Activated CD8-positive, alpha-beta memory T cell treated with anti-CD3 and anti-CD28 coated beads, Interleukin-2, amount 10 ng/mL, durations not matched to agents 7 days and 5 days (primary cell): ENCODE measurements around the gene WNT5A. TPM values are rescaled to one million over a fixed set of nuclear protein-coding genes. Genes with fewer than 3 reads are reported as not detected.

Source experiments
- ATAC-seq: fragments of 150-1000 bp; cut with Tn5 transposase; one replicate; pipeline ENCODE4 v1.10.0; 2021; ENCODE audit warnings: moderate library complexity
- CTCF ChIA-PET: fragments of 350-600 bp; sonication (Branson Sonifier 250); formaldehyde crosslinking; loops from one replicate; lab custom pipeline; 2021; ENCODE audit warnings: antibody characterized with exemption; lab: Charles Lee
- DNase-seq: peaks from one replicate; pipeline ENCODE4 v3.0.0-alpha.2; 2020
- H3K27ac Mint-ChIP-seq: one replicate; pipeline ENCODE4 v1.8.0; 2021; ENCODE audit warnings: mild to moderate bottlenecking, mixed read lengths
- H3K27me3 Mint-ChIP-seq: one replicate; pipeline ENCODE4 v1.8.0; 2021; ENCODE audit warnings: mixed read lengths
- H3K36me3 Mint-ChIP-seq: one replicate; pipeline ENCODE4 v1.8.0; 2021; ENCODE audit warnings: mild to moderate bottlenecking, mixed read lengths
- H3K4me1 Mint-ChIP-seq: one replicate; pipeline ENCODE4 v1.8.0; 2021; ENCODE audit warnings: mixed read lengths
- H3K4me3 Mint-ChIP-seq: one replicate; pipeline ENCODE4 v1.8.0; 2021; ENCODE audit warnings: mild to moderate bottlenecking, moderate library complexity, mixed read lengths
- H3K9me3 Mint-ChIP-seq: one replicate; pipeline ENCODE4 v1.8.0; 2022; ENCODE audit warnings: low read depth, mixed read lengths
- total RNA-seq, 2 experiments: library from RNA; stranded (reverse); gene quantifications; one replicate each; pipeline ENCODE4 v1.2.3, GENCODE V29; 2021

WNT5A gene
- total RNA-seq, 2 experiments from 2014 or later: 0.16 TPM; not detected in 1

DNA sequence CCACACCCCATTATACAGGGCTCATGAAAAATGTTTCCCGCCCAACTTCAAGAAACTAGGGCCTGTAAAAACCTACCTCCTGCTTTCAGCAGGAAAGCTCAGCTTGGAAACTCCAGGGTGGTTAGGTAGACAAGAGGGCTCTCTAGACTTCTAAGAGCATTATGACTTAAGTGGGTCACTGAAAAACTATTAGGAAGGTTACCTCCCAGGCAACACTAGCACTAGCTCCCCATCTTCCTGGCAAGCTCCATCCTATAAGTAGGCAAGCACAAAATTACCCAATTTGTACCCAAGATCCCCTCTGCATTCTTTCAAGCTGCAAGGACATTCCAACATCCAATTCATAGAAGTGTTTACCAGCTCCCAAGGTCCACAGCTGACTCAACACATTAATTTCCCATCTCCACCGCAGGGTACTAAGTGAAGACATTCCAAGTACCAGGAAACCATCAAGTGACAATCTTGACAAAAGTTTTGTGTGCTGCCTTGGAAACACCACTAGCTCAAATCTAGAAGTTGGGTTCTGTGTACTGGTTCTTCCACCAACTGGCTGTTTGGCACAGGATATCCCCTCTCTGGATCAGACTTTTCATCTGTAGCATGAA, 46.9 kb downstream of the WNT5A start:
- no peak for DNase-seq
- ATAC-seq: no peak
- Mint-ChIP-seq H3K27ac (no peak overlapping the region), H3K36me3 (no peaks in the 10 kb centered on the region), H3K9me3 (peaks cover 2% of the 10 kb centered on the region), H3K27me3 (no peaks in the 10 kb centered on the region), H3K4me1 (no peaks in the 10 kb centered on the region), H3K4me3 (no peak overlapping the region)
- CTCF ChIA-PET: no interaction called here

DNA sequence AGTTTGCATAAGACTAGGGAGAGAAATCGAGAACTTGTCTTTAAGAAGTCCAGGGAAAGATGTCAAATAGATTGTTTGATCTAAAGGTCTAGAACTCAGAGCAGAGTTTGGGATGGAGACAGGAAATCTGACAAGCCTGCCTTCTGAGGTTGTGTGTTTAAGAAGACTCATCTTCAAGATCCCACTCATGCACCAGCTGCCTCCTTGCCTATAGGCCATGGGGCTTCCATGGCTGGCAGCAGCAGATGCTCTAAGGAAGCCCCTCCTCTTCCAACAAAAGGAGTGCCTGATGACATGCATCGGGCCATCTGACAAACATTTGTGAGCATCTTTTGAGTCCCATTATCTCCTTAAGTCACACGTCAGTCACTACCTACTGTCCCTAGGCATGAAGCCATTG, 47.4 kb downstream of the WNT5A start:
- Mint-ChIP-seq H3K4me1 (no peaks in the 10 kb centered on the region), H3K27ac (no peak overlapping the region), H3K9me3 (peaks cover 2% of the 10 kb centered on the region), H3K4me3 (no peak overlapping the region), H3K36me3 (no peaks in the 10 kb centered on the region), H3K27me3 (no peaks in the 10 kb centered on the region)
- no peak for DNase-seq
- CTCF ChIA-PET: no interaction called here
- no peak for ATAC-seq

DNA sequence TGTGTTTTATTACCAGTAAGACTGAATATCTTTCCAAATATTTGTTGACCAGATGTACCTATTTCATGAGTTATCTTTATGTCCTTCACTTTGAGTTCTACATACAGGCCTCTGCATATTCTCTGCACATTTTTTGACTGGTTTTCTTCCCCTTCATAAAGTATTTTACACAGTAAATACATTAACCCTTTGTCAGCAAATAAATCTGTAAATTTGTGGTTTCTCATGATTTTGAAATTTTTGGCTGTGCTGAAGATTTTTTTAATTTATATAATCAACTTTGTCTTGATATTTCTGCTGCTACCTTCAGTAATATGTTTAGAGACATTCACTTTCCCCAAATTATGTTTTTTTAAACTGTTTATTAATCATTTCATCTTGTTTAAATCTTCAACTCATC, 50.5 kb downstream of the WNT5A start:
- Mint-ChIP-seq H3K4me3 (no peak overlapping the region), H3K36me3 (no peaks in the 10 kb centered on the region), H3K27ac (no peak overlapping the region), H3K9me3 (peaks cover 2% of the 10 kb centered on the region), H3K4me1 (no peaks in the 10 kb centered on the region), H3K27me3 (no peaks in the 10 kb centered on the region)
- DNase-seq (no peak), ATAC-seq (no peak)
- CTCF ChIA-PET: no interaction called here

DNA sequence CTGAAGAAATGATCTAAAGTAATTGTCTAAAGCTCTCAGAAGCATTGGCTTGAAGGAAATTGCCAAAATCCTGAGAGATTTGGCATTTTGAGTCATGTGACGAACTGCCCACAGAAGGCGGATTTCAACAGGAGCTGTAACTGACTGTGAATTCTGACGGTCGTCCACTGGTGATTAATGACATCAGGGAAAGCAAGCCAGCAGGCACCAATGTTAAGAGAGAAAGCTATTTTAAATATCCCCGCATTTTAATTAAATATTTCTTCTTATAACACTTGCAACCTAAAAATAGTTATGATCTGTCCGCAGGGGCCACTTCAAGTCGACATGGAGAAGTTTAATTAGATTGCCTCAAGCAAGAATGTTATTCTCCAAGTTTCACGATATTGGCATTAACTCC, 51.6 kb downstream of the WNT5A start:
- no peak for ATAC-seq
- CTCF ChIA-PET: no interaction called here
- H3K27me3 Mint-ChIP-seq: no peaks in the 10 kb centered on the region

DNA sequence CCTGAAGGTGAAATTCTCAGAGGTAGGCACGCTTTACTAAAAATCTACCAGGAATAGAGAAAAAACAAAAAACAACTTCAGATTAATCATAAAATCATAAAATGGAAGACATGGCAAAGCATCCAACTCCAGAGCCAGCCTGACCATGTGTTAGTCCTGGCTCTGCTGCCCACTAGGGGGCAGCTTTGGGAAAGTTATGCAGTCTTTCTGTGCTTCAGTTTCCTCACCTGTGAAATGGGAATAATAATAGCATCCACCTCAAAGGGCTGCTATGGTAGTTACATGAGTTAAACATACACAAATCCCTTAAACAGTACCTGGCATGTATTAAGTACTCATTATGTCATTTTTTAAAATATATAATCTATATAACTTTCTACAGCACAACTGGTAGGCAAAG, 52.3 kb downstream of the WNT5A start:
- no peak for ATAC-seq
- DNase-seq: no peak
- Mint-ChIP-seq H3K4me3 (no peak overlapping the region), H3K4me1 (no peaks in the 10 kb centered on the region), H3K27me3 (no peaks in the 10 kb centered on the region), H3K36me3 (no peaks in the 10 kb centered on the region), H3K27ac (no peak overlapping the region), H3K9me3 (no peaks in the 10 kb centered on the region)
- CTCF ChIA-PET: no interaction called here

More for the DNA sequence above, 51.6 kb downstream of the WNT5A start:
- no peak overlapping the region for H3K4me3 Mint-ChIP-seq
- no peak overlapping the region for H3K27ac Mint-ChIP-seq
- H3K9me3 Mint-ChIP-seq: peaks cover 2% of the 10 kb centered on the region
- no peaks in the 10 kb centered on the region for H3K4me1 Mint-ChIP-seq
- H3K36me3 Mint-ChIP-seq: no peaks in the 10 kb centered on the region
- no peak for DNase-seq

DNA sequence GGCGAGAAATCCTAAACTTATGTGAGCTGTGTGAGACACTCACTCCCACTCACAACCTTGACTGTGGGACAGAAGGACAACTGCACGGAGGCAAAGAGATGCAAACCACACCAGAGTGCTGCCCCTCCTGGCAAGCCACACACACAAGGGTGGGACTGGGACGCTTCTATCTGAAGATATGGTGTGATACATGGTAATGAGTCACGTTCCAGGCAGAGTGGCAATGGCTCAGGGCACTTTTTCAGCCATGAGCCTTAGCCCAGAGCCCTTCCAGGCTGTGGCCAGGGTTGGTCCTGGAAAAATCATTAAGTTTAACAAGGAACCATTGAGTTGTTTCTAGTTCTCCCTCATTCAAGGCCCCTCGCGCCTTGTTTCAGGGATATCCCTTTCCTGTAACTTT, 56.1 kb downstream of the WNT5A start:
- no peak overlapping the region for H3K27ac Mint-ChIP-seq
- DNase-seq: no peak
- no peaks in the 10 kb centered on the region for H3K4me1 Mint-ChIP-seq
- CTCF ChIA-PET: interaction anchor here (1.0 kb wide), 1 partner anchor 820 kb away, joined by 3 read pairs; no protein-coding TSS in a partner anchor
- no peaks in the 10 kb centered on the region for H3K27me3 Mint-ChIP-seq
- no peak overlapping the region for H3K4me3 Mint-ChIP-seq
- no peaks in the 10 kb centered on the region for H3K9me3 Mint-ChIP-seq
- no peaks in the 10 kb centered on the region for H3K36me3 Mint-ChIP-seq
- ATAC-seq: no peak

DNA sequence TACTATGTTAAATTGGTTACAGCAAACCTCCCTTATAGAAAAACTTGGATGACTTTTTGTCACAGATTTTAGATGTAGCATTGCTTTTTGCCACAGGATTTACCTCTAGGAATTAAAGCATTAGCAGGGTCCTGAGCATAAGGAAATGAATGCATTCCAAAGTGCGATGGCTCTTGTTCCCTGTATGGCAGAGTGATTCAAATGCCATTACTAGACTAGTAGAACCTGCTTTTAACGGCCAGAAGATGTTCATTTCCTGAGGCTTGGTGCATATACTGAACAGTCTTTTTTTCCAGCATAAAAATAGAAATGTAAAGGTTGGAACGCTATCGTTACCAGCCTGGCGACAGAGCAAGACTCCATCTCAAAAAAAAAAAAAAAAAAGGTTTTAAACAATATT, 59.4 kb downstream of the WNT5A start:
- CTCF ChIA-PET: no interaction called here
- H3K4me1 Mint-ChIP-seq: no peaks in the 10 kb centered on the region

DNA sequence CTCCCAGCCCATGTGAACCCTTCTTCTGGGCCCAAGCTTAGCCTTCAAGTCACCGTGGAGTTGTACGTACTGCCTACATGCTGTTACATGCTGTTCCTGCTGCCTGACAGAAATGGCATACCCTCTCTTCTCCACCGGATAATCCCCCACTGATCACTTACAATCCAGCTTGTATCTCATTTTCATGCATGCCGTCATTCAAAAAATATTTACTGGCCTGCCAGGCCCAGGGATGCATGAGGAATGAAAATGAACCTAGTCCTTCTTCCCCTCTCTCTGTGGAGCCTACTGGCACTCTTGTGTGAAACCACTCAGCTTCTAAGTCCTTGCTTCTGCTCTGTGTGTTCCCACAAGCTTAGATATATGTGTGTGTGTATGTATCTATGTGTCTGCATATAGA, 60.6 kb downstream of the WNT5A start:
- CTCF ChIA-PET: no interaction called here
- Mint-ChIP-seq H3K36me3 (no peaks in the 10 kb centered on the region), H3K4me1 (no peaks in the 10 kb centered on the region), H3K27me3 (no peaks in the 10 kb centered on the region), H3K4me3 (no peak overlapping the region), H3K9me3 (no peaks in the 10 kb centered on the region), H3K27ac (no peak overlapping the region)
- ATAC-seq (no peak), DNase-seq (no peak)

More for the DNA sequence above, 59.4 kb downstream of the WNT5A start:
- Mint-ChIP-seq H3K36me3 (no peaks in the 10 kb centered on the region), H3K4me3 (no peak overlapping the region), H3K9me3 (no peaks in the 10 kb centered on the region), H3K27ac (no peak overlapping the region), H3K27me3 (no peaks in the 10 kb centered on the region)
- DNase-seq (no peak), ATAC-seq (no peak)

DNA sequence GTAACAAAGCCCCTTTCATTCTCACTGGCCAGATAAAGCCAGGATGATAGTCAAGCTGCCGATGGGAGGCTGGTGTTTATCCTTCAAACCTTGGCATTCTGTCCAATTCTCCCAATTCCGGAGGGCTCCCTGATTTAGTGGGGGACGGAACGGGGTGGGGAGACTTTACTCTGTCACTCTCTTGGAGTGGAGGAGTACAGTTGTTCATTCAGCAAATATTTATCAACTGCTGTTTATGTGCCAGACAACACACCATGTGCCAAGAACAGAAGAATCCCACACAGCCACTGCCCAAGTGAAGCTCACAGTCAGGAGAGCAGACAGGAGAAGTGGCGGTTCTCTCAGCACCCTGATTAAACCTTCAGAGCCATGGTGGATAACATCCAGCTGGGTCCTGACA, 63.3 kb downstream of the WNT5A start:
- no peak overlapping the region for H3K27ac Mint-ChIP-seq
- H3K27me3 Mint-ChIP-seq: no peaks in the 10 kb centered on the region
- ATAC-seq (no peak), DNase-seq (no peak)
- H3K9me3 Mint-ChIP-seq: peaks cover 4% of the 10 kb centered on the region
- no peaks in the 10 kb centered on the region for H3K36me3 Mint-ChIP-seq
- H3K4me1 Mint-ChIP-seq: no peaks in the 10 kb centered on the region
- CTCF ChIA-PET: no interaction called here
- no peak overlapping the region for H3K4me3 Mint-ChIP-seq

DNA sequence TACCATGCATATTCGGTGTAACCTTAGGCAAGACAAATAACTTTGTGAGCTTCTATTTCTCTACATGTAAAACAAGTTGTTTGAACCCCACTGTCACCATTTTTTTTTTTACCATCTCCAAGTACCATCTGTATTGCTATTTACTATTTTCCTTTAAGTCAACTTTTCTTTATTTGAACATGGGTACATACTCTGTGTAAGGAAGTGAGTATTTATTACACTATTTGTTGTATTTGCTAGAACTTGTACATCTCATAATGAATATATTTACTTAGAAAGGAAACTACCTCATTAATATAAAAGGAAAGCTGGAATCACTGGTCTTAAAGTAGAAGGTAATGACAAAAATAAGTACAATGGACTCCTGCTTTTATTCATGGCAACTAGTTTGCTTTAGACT, 69.9 kb downstream of the WNT5A start:
- no peaks in the 10 kb centered on the region for H3K27me3 Mint-ChIP-seq
- H3K4me3 Mint-ChIP-seq: no peak overlapping the region
- H3K4me1 Mint-ChIP-seq: no peaks in the 10 kb centered on the region
- CTCF ChIA-PET: no interaction called here
- H3K36me3 Mint-ChIP-seq: no peaks in the 10 kb centered on the region
- ATAC-seq: no peak
- DNase-seq: no peak
- H3K27ac Mint-ChIP-seq: no peak overlapping the region
- peaks cover 5% of the 10 kb centered on the region for H3K9me3 Mint-ChIP-seq

DNA sequence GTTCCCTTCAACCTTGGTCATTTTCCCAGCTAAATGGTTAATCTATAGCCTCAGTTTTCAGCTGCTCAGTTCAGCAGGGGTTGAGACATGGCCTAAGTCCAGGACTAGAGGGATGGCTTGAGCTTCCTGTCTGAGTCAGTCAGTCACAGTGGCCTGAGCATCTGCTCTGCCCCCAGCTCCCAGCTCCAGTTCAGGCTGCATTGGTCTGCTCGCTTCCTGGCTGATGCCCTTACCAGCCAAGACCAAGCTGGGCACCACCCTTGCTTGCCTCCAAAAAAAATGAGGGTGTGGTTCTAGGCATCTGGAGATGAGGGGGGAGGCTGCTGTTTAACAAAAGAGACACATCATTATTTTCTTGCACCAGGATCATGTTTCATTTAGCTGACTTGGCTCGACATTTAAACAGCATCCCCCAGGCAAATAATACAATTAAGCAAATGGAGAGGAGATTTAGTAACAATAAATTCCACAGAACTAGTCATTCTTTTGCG, 70.7 kb downstream of the WNT5A start:
- Mint-ChIP-seq H3K27ac (no peak overlapping the region), H3K36me3 (no peaks in the 10 kb centered on the region), H3K27me3 (no peaks in the 10 kb centered on the region), H3K4me3 (no peak overlapping the region), H3K9me3 (peaks cover 5% of the 10 kb centered on the region), H3K4me1 (no peaks in the 10 kb centered on the region)
- no peak for DNase-seq
- ATAC-seq: no peak
- CTCF ChIA-PET: no interaction called here
